NCI-H1694 (cell line): Measurements from ENCODE around the gene GPR35.

ENCODE experiments used
- DNase-seq: peaks from one replicate; lab custom pipeline; 2025; lab: John Stamatoyannopoulos, UW

The GPR35 gene

GRCh38 chr2:240589375-240589774 is 35.9 kb upstream of the GPR35 start:
- no peak for DNase-seq

GRCh38 chr2:240589850-240590525 is 35.3 kb upstream of the GPR35 start:
- no peak for DNase-seq

GRCh38 chr2:240590681-240591111 is 34.6 kb upstream of the GPR35 start:
- DNase-seq: no peak

DNA sequence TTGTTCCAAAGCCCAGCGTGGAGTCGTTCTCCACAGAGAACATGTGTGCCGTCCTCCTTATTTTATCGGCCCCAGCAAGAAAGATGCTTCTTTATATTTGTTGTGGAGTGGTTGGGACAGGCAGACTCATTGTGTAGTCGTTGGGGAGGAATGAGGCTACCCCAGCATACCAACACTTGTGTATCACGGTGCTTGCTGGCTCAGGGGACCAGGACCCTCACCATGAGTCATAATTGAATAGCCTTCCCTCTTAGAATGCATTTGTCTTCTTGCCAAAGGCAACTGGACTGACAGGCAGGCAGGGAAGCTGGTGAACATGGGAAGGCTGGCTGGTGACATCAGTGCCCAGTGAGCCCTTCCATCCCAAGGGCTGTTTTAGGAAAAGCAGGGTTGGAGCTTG is 34.1 kb upstream of the GPR35 start:
- DNase-seq: no peak

GRCh38 chr2:240591784-240592183 is 33.5 kb upstream of the GPR35 start:
- no peak for DNase-seq

DNA sequence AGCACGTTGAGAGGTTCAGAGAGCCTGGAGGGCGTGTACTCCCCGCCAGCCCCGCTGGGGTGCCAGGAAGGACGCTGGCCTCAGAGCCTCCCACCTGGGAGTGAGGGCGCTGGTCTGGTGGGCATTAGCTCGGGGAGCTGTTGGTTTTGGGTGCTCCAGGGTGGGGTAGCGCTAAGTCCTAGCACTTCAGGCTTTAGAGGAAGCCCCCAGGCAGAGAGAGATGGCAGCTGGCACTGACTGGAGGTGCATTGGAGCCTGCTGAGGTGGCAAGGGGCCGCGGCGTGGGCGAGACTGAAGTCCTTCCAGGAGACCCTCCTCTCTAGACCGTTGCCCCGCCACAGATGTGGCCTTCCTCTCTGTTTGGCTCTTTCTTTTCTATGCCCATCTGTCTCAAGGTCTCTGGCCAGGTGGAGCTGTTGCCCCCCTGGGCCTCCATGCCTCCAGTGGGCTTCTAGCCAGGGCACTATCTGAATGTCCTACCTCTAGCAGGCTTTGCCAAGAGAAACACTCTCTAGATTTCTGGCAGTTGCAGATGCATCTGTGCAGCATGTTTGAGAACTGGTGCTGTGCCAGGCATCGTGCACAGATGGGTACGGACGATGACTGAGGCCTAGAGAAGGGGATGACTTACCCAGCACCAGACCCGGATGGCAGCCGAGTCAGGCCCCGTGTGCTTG is 32.1 kb upstream of the GPR35 start:
- DNase-seq: peak; percentile 95

DNA sequence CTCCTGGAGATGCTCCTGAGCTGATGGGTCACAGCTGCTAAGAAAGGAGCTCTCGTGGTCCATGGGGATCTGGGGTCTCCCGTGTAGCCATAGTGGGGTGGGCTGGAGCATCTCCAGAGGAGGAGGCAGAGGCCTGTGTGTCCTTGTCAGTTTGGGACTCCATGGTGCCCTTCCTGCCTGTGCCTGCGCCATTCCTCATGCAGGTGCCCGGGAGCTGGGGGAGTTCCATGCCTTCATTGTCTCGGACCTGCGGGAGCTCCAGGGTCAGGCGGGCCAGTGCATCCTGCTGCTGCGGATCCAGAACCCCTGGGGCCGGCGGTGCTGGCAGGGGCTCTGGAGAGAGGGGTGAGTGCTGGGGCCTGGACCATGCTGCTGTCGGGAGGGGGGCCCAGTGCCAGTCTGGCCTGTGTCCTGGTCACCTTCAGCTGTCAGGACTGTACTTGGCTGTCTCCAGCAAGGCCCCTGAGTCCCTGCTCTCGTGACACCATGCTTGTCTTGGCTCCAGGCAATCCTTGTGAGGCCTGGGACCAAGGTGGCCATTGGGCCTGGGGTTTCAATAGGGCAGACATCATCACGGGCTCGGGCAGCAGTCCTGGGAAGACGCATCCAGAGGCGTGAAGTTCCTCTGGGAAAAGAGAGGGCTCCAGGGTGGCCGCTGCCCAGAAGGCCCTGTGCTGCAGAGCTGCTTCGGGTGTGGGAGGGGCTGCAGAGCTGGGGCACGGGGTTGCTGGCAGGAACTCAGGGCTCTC is 31.4 kb upstream of the GPR35 start:
- no peak for DNase-seq

DNA sequence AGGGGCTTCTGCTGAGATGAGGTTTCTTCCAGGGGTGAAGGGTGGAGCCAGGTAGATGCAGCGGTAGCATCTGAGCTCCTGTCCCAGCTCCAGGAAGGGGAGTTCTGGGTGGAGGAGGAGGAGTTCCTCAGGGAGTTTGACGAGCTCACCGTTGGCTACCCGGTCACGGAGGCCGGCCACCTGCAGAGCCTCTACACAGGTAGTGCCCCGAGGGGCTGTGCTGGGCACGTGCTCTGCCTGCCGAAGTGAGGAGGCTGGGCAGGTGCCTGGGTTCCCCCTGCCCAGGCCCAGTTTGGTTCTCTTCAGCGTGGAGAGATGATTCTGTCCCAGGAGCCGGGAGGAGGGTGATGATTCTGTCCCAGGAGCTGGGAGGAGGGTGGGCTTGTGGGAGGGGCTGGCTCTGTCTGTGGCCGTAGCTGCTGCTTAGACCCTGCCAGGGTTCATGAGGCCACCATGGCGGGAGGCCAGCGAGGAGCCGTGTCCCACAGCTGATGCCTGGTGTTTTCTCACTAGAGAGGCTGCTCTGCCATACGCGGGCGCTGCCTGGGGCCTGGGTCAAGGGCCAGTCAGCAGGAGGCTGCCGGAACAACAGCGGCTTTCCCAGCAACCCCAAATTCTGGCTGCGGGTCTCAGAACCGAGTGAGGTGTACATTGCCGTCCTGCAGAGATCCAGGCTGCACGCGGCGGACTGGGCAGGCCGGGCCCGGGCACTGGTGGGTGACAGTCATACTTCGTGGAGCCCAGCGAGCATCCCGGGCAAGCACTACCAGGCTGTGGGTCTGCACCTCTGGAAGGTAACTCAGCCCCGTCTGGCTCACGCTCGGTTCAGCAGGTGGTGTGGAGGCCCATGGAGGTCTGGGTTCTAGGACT is 30.5 kb upstream of the GPR35 start:
- no peak for DNase-seq

GRCh38 chr2:240595381-240596079 is 29.8 kb upstream of the GPR35 start:
- peak; percentile 53 for DNase-seq

GRCh38 chr2:240596080-240596460 is 29.2 kb upstream of the GPR35 start:
- no peak for DNase-seq

DNA sequence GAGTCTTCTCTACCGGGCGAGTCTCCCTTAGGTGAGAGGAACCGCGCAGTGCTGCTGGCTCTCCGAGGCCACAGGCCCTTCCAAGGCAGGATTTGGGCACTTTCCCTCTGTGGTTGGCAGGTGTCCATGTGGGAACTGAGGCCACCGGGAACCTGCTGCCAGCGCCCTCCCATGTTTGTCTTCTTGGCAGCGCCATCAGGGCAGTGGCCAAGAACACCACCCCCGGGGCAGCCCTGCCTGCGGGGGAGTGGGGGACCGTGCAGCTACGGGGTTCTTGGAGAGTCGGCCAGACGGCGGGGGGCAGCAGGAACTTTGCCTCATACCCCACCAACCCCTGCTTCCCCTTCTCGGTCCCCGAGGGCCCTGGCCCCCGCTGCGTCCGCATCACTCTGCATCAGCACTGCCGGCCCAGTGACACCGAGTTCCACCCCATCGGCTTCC is 28.8 kb upstream of the GPR35 start:
- no peak for DNase-seq

- no peak for DNase-seq
These were observed 28.2 kb upstream of the GPR35 start for GRCh38 chr2:240597054-240597418.

GRCh38 chr2:240597419-240598181 is 27.7 kb upstream of the GPR35 start:
- no peak for DNase-seq

DNA sequence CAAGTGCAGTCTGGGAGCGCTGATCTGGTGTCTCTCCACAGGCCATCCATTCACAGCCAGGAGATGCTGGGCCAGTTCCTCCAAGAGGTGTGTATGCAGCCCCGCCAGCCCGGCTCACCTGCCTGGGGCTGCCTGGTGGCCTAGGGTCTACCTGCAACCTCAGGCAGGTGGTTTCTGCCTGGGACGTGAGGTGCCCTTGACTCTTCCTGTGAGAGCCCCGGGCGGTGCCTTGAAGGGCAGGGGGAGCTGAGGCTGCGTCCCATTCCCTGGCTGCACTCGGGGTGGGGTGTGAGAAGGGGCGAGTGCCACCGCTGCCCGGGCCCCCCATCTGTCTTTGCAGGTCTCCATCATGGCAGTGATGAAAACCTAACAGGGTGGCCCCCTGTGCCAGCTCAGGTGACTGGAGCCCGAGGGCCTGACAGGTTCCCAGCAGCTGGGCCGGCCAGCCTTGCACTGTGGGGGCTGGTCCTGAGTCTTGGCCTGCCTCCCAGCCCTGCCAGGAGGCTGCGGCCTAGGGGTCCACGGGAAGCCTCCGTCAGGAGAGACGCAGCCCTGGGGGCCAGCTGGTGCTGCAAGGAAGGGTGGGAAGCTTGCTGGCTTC is 26.9 kb upstream of the GPR35 start:
- DNase-seq: no peak

DNA sequence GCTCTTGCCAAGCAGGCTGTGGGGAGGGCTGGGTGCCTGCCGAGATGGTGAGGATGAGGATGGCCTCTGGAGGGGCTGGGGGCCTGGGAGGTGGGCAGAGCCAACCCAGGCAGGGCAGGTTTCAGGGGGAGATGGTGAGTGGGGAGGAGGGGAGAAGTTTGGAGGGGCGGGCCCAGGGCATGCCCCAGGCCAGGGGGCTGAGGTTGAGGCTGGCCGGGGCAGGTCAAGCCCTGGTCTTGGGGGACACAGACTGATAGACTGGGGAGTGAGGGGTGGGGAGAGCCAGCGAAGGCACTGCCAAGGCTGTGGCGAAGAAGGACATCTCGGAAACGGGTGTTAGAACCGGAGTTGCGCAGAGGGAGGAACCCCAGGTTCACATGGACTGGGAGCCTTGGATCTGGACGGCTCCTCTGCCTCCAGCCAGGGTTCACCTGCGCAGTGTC is 26.1 kb upstream of the GPR35 start:
- no peak for DNase-seq

GRCh38 chr2:240600451-240600961 is 24.8 kb upstream of the GPR35 start:
- DNase-seq: no peak

DNA sequence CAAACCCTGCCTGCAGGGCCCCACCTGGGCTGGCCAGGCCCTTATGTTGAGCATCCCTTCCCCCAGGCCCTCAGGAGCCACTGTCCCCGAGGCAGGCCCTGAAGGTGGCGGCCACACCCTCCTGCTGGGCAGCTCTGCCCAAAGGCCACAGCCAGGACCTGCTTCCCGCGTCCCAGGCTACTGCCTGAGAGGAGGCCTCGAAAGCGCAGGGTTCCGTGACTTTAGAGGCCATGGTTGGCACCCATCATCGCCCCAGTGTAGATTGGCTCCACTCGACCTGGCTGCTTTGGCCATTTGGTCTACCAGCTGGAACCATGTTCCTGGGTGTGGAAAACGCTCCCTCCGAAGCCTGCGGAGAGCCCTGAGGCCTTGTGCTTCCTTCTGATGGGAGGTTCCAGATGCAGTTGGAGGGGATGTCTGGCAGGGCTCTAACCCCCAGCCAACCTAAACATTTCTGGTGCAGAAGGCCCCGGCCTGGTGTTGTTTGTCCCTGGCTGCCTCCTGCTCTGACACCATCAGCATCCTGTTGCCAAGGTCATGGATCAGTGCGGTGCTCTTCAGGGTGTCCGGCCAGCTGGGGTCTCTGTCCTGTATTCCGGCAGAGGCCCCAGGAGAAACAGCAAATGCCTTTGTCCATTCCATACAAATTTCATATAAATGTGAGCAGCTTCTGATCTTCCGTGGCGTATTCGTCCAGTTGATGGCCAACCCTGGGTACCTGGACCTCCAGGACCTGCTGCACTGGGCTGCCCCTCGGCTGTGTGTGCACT is 24.0 kb upstream of the GPR35 start:
- no peak for DNase-seq

DNA sequence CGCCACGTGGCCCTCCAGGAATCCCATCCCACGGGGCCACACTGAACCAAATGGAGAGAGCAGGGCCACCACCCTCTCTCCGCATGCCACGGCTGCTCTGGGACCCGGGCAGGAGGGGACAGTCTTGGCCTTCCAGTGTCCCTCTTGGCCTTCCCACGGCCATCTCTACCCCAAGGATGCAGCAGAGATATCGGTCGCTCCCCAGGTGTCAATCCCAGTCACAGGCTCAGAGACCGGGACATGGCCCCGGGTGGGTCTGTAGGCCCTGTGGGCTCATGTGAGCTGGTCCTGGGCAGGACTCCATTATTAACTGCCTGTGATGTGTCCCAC is 23.5 kb upstream of the GPR35 start:
- no peak for DNase-seq

GRCh38 chr2:240602266-240603050 is 22.8 kb upstream of the GPR35 start:
- no peak for DNase-seq
